Adrenal gland (tissue), 5 donors: ENCODE measurements around the gene SCYGR8.

ENCODE experiments used
- POLR2A ChIP-seq, 2 donors: fragments of 450-650 bp; IDR thresholded peaks; one replicate each; pipeline ENCODE4 v1.6.1; 2017; ENCODE audit warnings: antibody characterized with exemption in 2 of 2, mild to moderate bottlenecking in 2 of 2, moderate library complexity in 1 of 2
- TF ChIP-seq, protein P1 (sequence below), 6 experiments: fragments of 450-650 bp in 4 of 6; fragments of 200-600 bp in 2 of 6; sonication (generic) in 1 of 6; IDR thresholded peaks; 1 replicate in 5 of 6; 2 replicates in 1 of 6; pipeline versions ENCODE4 v1.5.1 to v1.8.0; 2016 to 2021; ENCODE audit warnings: antibody characterized with exemption in 6 of 6, mild to moderate bottlenecking in 2 of 6, moderate library complexity in 1 of 6
- donor health status: DM: no; HTN: no; CAD: no.

DNA sequence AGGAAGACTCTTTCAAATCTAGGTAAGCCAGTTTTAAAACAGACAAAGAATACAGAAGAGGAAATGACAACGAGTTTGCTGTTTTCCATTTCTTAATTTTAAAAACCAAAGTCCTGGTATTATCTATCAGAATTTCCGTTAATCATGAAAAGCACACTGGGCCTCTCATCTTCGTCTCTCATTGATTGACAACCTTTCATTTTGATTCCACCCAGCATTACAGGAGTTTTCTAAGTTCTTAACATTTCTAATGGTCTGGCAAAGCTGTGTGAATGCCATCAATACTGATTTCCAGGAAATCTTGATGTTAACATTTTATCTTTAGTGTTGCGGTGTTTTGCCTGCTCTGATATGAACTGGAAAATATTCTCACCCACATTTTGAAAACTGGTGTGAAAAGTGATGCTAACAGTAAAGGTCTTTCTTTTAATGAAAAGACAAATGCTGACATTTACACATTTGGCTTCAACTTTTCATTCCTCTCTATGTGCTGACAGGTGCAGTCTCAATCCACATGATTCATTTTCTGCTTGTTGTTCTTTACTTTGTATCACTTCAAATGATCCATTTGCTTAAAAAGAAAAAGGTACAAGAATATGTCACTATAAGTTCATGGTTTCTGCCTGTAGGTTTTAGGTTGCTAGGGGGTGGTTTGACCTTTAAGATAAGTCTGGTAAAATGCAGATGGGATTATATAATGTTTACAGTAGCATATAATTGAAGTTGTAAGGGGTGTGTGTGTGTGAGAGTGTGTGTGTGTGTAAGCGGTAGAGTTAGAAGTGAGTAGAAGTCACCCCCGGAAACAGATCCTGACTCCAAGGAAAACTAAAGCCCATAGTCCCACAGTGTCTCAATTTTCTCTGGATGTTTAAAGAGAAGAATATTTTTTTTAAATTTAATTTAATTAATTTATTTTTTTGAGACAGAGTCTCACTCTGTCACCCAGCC lies 29.5 kb downstream of the SCYGR8 start:
- TF ChIP-seq, protein P1, sequence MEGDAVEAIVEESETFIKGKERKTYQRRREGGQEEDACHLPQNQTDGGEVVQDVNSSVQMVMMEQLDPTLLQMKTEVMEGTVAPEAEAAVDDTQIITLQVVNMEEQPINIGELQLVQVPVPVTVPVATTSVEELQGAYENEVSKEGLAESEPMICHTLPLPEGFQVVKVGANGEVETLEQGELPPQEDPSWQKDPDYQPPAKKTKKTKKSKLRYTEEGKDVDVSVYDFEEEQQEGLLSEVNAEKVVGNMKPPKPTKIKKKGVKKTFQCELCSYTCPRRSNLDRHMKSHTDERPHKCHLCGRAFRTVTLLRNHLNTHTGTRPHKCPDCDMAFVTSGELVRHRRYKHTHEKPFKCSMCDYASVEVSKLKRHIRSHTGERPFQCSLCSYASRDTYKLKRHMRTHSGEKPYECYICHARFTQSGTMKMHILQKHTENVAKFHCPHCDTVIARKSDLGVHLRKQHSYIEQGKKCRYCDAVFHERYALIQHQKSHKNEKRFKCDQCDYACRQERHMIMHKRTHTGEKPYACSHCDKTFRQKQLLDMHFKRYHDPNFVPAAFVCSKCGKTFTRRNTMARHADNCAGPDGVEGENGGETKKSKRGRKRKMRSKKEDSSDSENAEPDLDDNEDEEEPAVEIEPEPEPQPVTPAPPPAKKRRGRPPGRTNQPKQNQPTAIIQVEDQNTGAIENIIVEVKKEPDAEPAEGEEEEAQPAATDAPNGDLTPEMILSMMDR (IDR thresholded peaks at IDR 0.05) = no peak
- no peak for TF ChIP-seq POLR2A (IDR thresholded peaks at IDR 0.05)
